Lower lobe of right lung (tissue), 2 donors: ENCODE measurements around the gene KIAA2012. TPM values are rescaled to one million over a fixed set of nuclear protein-coding genes. Genes with fewer than 3 reads are reported as not detected.
A peak's percentile ranks its signal among the peaks of the same experiment; 100 is the strongest.

Experiments
- ATAC-seq, 2 donors: fragments of 200-7000 bp; cut with Tn5 transposase; one replicate each; pipeline ENCODE4 v1.9.1; 2020 to 2022; ENCODE audit warnings: mild to moderate bottlenecking in 2 of 2, moderate library complexity in 2 of 2
- DNase-seq: peaks from one replicate; pipeline ENCODE4 v3.0.0-alpha.2; 2020
- H3K27ac ChIP-seq: fragments of 200-600 bp; one replicate; pipeline ENCODE4 v1.8.0; 2022
- H3K27me3 ChIP-seq: fragments of 200-600 bp; one replicate; pipeline ENCODE4 v1.8.0; 2022; ENCODE audit warnings: low read depth
- H3K36me3 ChIP-seq: fragments of 200-600 bp; one replicate; pipeline ENCODE4 v1.8.0; 2022; ENCODE audit warnings: mild to moderate bottlenecking
- H3K4me1 ChIP-seq: fragments of 200-600 bp; one replicate; pipeline ENCODE4 v1.8.0; 2022
- H3K4me3 ChIP-seq: fragments of 200-600 bp; one replicate; pipeline ENCODE4 v1.8.0; 2022; ENCODE audit warnings: mild to moderate bottlenecking
- H3K9me3 ChIP-seq: fragments of 200-600 bp; one replicate; pipeline ENCODE4 v1.8.0; 2022
- intact Hi-C: fragments of 100-400 bp; cut with DNase I; formaldehyde crosslinking; loops from one replicate; pipeline ENCODE4 v1.11.0; 2022
- total RNA-seq: library from RNA; stranded (reverse); fragmentation: NEBNext Ultra II Directional; extraction: Animal tissue kit (Norgen Biotek cat#: 25700); gene quantifications from one replicate; pipeline ENCODE4 v1.2.1, GENCODE V29; 2021
- TF ChIP-seq, protein P1 (sequence below): fragments of 200-600 bp; IDR thresholded peaks from one replicate; pipeline ENCODE4 v1.8.0; 2022; ENCODE audit warnings: antibody characterized with exemption, mild to moderate bottlenecking
- donor health status: DM: no; HTN: yes; CAD: no; lungs with severe emphysema.

The KIAA2012 gene
- total RNA-seq, 1 donor from 2014 or later = 2.8 TPM

DNA sequence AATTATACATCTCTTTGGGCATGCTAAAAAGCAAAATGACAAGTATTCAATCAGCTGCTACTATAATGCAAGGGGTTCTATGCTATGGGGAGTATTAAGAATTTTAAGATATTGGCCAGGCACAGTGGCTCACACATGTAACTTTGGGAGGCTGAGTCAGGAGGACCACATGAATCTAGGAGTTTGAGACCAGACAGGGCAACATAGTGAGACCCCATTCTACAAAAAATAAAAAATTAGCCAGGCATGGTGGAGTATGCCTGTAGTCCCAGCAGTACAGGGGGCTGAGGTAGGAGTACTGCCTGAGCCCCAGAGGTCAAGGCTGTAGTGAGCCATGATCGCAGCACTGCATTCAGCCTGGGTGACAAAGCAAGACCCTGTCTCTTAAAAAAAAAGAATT lies 5.5 kb upstream of the KIAA2012 start:
- H3K4me1 ChIP-seq = peaks cover 11% of the 10 kb centered on the region
- H3K9me3 ChIP-seq = no peaks in the 10 kb centered on the region
- DNase-seq = no peak
- TF ChIP-seq, protein P1, sequence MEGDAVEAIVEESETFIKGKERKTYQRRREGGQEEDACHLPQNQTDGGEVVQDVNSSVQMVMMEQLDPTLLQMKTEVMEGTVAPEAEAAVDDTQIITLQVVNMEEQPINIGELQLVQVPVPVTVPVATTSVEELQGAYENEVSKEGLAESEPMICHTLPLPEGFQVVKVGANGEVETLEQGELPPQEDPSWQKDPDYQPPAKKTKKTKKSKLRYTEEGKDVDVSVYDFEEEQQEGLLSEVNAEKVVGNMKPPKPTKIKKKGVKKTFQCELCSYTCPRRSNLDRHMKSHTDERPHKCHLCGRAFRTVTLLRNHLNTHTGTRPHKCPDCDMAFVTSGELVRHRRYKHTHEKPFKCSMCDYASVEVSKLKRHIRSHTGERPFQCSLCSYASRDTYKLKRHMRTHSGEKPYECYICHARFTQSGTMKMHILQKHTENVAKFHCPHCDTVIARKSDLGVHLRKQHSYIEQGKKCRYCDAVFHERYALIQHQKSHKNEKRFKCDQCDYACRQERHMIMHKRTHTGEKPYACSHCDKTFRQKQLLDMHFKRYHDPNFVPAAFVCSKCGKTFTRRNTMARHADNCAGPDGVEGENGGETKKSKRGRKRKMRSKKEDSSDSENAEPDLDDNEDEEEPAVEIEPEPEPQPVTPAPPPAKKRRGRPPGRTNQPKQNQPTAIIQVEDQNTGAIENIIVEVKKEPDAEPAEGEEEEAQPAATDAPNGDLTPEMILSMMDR = no peak
- no peaks in the 10 kb centered on the region for H3K36me3 ChIP-seq
- no peak overlapping the region for H3K27ac ChIP-seq
- no peaks in the 10 kb centered on the region for H3K27me3 ChIP-seq
- ATAC-seq = no peak
- intact Hi-C loops = no loop called here
- H3K4me3 ChIP-seq = no peak overlapping the region

DNA sequence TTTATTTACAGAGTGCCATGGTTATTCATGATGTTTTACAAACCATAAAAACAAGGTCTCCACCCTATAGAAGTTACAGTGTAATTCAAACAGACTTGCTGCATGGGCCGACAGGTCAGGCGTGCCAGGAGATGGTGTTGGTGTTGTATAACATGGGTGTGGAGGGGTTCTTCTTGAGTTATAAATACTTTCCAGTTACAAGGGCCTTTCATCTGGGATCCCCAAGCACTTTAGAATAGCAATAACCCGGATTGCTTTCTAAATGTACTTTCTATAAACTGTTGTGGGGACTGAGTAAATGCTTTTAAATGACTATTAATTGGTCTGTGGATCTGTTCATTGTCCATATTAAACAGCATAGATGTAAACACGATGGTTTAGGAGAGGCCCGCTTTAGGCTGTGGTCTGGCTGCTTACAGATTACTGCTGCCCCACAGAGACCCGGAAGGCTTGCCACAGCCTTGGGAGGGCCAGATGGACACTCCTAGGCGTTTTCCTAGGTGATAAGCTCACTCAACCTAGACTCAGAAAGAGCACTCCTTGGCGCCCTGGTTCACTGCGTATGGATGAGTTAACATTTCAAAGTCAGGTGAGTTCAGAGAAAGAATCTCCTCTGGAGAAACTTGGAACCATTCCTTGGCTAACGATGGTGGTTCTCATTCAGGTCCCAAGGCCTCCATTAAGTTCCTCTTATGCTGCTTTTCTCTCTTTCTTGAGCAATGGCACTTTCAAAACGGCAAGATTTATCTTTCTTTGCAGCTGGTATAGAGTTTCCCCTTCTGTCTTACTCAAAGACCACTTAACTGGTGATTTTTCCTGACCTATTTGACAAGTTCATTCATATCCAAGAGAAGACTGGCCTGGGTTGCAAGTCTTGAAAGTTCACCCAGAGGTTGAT lies 3.6 kb upstream of the KIAA2012 start:
- peak in 1 of 2 donors; percentile 34 for ATAC-seq
- TF ChIP-seq, protein P1 = no peak
- intact Hi-C loops = no loop called here
- Histone ChIP-seq H3K4me1 (peaks cover 6% of the 10 kb centered on the region), H3K4me3 (no peak overlapping the region), H3K36me3 (no peaks in the 10 kb centered on the region), H3K9me3 (no peaks in the 10 kb centered on the region), H3K27me3 (no peaks in the 10 kb centered on the region), H3K27ac (no peak overlapping the region)
- DNase-seq = no peak

DNA sequence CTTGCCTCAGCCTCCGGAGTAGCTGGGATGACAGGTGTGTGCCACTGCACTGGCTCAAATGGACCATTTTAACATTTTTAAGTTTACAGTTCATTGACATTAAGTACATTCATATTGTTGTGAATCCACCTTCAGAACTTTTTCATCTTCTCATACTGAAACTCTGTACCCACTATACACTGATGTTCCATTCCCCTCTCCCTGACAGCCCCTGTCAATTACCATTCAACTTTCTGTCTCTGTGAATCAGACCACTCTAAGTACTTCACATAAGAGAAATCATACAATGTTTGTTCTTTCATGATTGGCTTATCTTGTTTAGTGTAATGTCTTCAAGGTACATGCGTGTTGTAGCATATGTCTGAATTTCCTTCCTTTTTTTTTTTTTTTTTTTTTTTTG lies 1.9 kb upstream of the KIAA2012 start:
- Histone ChIP-seq H3K4me3 (no peak overlapping the region), H3K4me1 (no peaks in the 10 kb centered on the region), H3K27ac (no peak overlapping the region), H3K9me3 (no peaks in the 10 kb centered on the region), H3K27me3 (no peaks in the 10 kb centered on the region), H3K36me3 (no peaks in the 10 kb centered on the region)
- no peak for DNase-seq
- TF ChIP-seq, protein P1 = no peak
- ATAC-seq = no peak
- intact Hi-C loops = no loop called here

GRCh38 chr2:202072226-202072625 lies 829 bp upstream of the KIAA2012 start:
- ATAC-seq (no peak), DNase-seq (no peak)
- H3K4me3 ChIP-seq = no peak overlapping the region
- TF ChIP-seq, protein P1 = no peak
- intact Hi-C loops = no loop called here
- no peak overlapping the region for H3K27ac ChIP-seq
- H3K36me3 ChIP-seq = no peaks in the 10 kb centered on the region
- no peaks in the 10 kb centered on the region for H3K9me3 ChIP-seq
- H3K4me1 ChIP-seq = no peaks in the 10 kb centered on the region
- H3K27me3 ChIP-seq = no peaks in the 10 kb centered on the region

- Histone ChIP-seq H3K4me3 (no peak overlapping the region), H3K27ac (no peak overlapping the region), H3K9me3 (no peaks in the 10 kb centered on the region), H3K4me1 (no peaks in the 10 kb centered on the region), H3K27me3 (no peaks in the 10 kb centered on the region), H3K36me3 (no peaks in the 10 kb centered on the region)
- ATAC-seq = no peak
- no peak for DNase-seq
- TF ChIP-seq, protein P1 = no peak
- intact Hi-C loops = no loop called here
These were observed 1.3 kb downstream of the KIAA2012 start for GRCh38 chr2:202074324-202074723.
